H1 (cell line): ENCODE results near the gene TLX1. TPM values are rescaled to one million over a fixed set of nuclear protein-coding genes. Genes with fewer than 3 reads are reported as not detected.

Experiments used
- CBX5 ChIP-seq: fragments of 300-800, 300-1000 bp; sonication (generic); IDR thresholded peaks from 2 replicates; pipeline ENCODE4 v1.7.1; 2016; ENCODE audit warnings: antibody characterized with exemption, low read length, low read depth
- CEBPB ChIP-seq: IDR thresholded peaks from 2 replicates; pipeline ENCODE4 v1.6.1; 2012; ENCODE audit warnings: low read depth, low read length
- JUN ChIP-seq: IDR thresholded peaks from 2 replicates; pipeline ENCODE4 v1.6.1; 2011; ENCODE audit warnings: low read depth, mild to moderate bottlenecking, improper control_type of control experiment, low read length
- KDM4A ChIP-seq: IDR thresholded peaks from one replicate; pipeline ENCODE4 v1.7.1; 2012; ENCODE audit warnings: low read depth, mild to moderate bottlenecking, moderate library complexity, low read length, inconsistent platforms; ENCODE audit not compliant: severe bottlenecking
- ZNF274 ChIP-seq: IDR thresholded peaks from 2 replicates; pipeline ENCODE4 v1.7.0; 2012; ENCODE audit warnings: low read length, borderline replicate concordance; ENCODE audit errors: extremely low read depth
- polyA plus RNA-seq, 7 experiments: library from polyadenylated mRNA; depleted of rRNA in 3 of 7; stranded (reverse) in 5 of 7; unstranded in 2 of 7; fragments of >200 nt in 5 of 7; fragments of 200-250 nt in 2 of 7; gene quantifications; 1 replicate in 5 of 7; 2 replicates in 1 of 7; 4 replicates in 1 of 7; pipeline versions ENCODE4 v1.2.1 to v1.2.3, GENCODE V29; 2011 to 2013; ENCODE audit warnings: missing spikeins in 2 of 7, mixed read lengths in 2 of 7
- total RNA-seq: library from RNA; stranded (reverse); fragmentation: NEBNext Ultra II Directional; extraction: Animal tissue kit (Norgen Biotek cat#: 25700); gene quantifications from 2 replicates; pipeline ENCODE4 v1.2.1, GENCODE V29; 2021
- TF ChIP-seq, protein P1 (sequence below): IDR thresholded peaks from 2 replicates; pipeline ENCODE4 v1.6.1; 2012; ENCODE audit warnings: inconsistent platforms

The TLX1 gene
- total and polyA plus RNA-seq, 2 of the 8 experiments (the other 6 are each of a cell fraction or from before 2014, with no cell fraction given) = not detected

DNA sequence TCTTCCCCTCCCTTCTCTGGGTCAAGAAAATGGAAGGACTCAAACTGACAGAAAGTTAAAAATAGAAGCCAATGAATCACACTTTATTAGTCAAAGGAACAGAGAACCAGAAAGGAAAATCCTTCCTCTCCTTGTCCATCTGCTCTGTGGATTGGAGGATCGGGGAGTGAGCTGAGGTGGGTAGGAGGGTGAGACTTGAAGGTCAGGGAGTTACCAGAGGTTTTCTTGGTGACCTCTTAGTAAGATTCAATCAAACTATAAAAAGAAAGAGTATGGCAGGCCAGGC lies 12.2 kb downstream of the TLX1 start (continued):
- no peak for TF ChIP-seq CEBPB
- TF ChIP-seq, protein P1, sequence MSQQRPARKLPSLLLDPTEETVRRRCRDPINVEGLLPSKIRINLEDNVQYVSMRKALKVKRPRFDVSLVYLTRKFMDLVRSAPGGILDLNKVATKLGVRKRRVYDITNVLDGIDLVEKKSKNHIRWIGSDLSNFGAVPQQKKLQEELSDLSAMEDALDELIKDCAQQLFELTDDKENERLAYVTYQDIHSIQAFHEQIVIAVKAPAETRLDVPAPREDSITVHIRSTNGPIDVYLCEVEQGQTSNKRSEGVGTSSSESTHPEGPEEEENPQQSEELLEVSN = no peak
- no peak for TF ChIP-seq ZNF274
- no peak for TF ChIP-seq KDM4A
- no peak for TF ChIP-seq CBX5
- TF ChIP-seq JUN = no peak
